Measurements from ENCODE around the gene LRRC74B. TPM values are rescaled to one million over a fixed set of nuclear protein-coding genes. Genes with fewer than 3 reads are reported as not detected.

LRRC74B gene
- polyA plus RNA-seq, 2 of the 4 experiments (the other 2 are of a cell fraction) = 0.08 to 0.10 TPM

- FAIRE-seq (no peak), DNase-seq (ENCODE audit: low read depth in 1 of 2, low spot score in 1 of 2) (no peak), ATAC-seq (no peak)
- ChIA-PET CTCF (interaction anchor here (1.3 to 1.4 kb wide), 2 partner anchors 25 to 26 kb away, joined by 3 read pairs; no protein-coding TSS in a partner anchor), POLR2A (no interaction called here)
- Histone ChIP-seq H3K9me3 (no peaks in the 10 kb centered on the region), H3K4me3 (no peak overlapping the region), H3K27ac (no peak overlapping the region), H3K4me1 (peaks cover 3% of the 10 kb centered on the region; the same call in 1 of the 3 replicates), H3K4me2 (no peak overlapping the region)
- WGBS (ENCODE audit: missing lambda C conversion rate) = 72% methylated on average over 15 of the region's 21 CpGs
- TF ChIP-seq CEBPB (IDR thresholded peaks at IDR 0.05) (no peak), HOXA7 (CRISPR knock-in tag; IDR thresholded peaks at IDR 0.05) (no peak), EHMT2 (IDR thresholded peaks at IDR 0.05; ENCODE audit: low read depth) (no peak), RAD21 (conservative IDR thresholded peaks at IDR 0.05 in 1 of 2, IDR thresholded peaks at IDR 0.05 in 1 of 2) (no peak), TP53 (CRISPR knock-in tag; IDR thresholded peaks at IDR 0.05) (no peak), ZSCAN20 (CRISPR knock-in tag; IDR thresholded peaks at IDR 0.05) (no peak), PHF8 (IDR thresholded peaks at IDR 0.05; ENCODE audit: borderline replicate concordance, low read depth) (no peak), NPAS2 (CRISPR knock-in tag; IDR thresholded peaks at IDR 0.05; ENCODE audit: borderline replicate concordance) (no peak), ATOH8 (CRISPR knock-in tag; IDR thresholded peaks at IDR 0.05; ENCODE audit: low read depth) (no peak), HMGXB4 (CRISPR knock-in tag; IDR thresholded peaks at IDR 0.05; ENCODE audit: borderline replicate concordance) (no peak), FOSL2 (IDR thresholded peaks at IDR 0.05) (no peak), FOSL2 (CRISPR knock-in tag; IDR thresholded peaks at IDR 0.05) (no peak), HDAC2 (IDR thresholded peaks at IDR 0.05) (no peak), GATA3 (IDR thresholded peaks at IDR 0.05; ENCODE audit: borderline replicate concordance) (no peak), HEYL (CRISPR knock-in tag; IDR thresholded peaks at IDR 0.05) (no peak), POLR2AphosphoS2 (conservative IDR thresholded peaks at IDR 0.05; ENCODE audit: low read length) (no peak), PBX3 (IDR thresholded peaks at IDR 0.05) (no peak), BHLHE40 (IDR thresholded peaks at IDR 0.05; ENCODE audit: low read depth, low read length) (no peak), CTCF (IDR thresholded peaks at IDR 0.05) (no peak), JUNB (IDR thresholded peaks at IDR 0.05) (no peak), USF2 (IDR thresholded peaks at IDR 0.05) (no peak)
Measured at GRCh38 chr22:21076912-21077625, 31.3 kb downstream of the LRRC74B start.
